GM18498 (cell line): Measurements from ENCODE around the gene MEI1.
"Not testable (repeated sequence)": the region's sequence is repeated elsewhere in the genome, so short reads cannot be mapped to it uniquely, and the experiment has no call there.

Experiments used
- ATAC-seq: cut with Tn5 transposase; IDR thresholded peaks from one replicate; pipeline ENCODE4 v1.9.1; 2021; ENCODE audit warnings: mild to moderate bottlenecking, moderate library complexity; ENCODE audit not compliant: unreplicated experiment

Gene MEI1, protein sequence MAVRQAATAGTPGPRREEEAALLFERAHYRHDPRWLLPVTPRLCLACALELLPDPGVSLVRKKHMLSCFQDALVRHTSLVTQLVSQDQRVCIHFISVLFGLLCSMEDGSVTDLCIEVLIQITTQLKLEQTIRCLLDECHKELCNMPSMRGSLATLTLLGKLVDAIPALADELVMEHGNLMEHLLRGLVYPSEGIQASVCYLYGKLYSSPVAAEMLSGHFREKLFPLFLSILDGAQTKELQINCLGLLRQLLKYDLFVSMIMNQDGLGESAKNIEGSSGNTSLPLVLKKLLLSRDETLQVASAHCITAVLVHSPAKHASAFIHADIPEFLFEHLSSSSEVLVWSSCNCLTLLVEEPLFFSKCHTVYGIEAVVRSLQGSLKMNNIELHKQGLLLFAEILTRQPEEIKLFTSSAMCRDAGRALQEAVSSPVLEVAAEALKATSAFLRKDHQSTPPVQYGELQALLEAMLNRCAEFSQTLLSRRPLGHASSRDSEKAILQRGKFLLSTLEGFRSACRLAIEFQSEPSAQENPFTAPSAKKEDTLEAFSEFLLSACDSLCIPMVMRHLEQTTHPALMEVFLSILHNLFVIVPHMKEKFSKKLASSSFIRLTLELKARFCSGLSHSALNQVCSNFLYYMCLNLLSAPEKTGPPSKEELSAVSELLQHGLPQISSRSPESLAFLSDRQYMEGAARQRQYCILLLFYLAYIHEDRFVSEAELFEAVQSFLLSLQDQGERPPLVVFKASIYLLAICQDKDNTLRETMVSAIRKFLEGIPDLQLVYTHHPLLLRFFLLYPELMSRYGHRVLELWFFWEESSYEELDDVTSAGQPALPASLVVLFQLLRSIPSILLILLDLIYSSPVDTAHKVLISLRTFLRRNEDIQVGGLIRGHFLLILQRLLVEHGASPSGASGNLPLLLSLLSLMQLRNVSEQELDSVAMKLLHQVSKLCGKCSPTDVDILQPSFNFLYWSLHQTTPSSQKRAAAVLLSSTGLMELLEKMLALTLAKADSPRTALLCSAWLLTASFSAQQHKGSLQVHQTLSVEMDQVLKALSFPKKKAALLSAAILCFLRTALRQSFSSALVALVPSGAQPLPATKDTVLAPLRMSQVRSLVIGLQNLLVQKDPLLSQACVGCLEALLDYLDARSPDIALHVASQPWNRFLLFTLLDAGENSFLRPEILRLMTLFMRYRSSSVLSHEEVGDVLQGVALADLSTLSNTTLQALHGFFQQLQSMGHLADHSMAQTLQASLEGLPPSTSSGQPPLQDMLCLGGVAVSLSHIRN

DNA sequence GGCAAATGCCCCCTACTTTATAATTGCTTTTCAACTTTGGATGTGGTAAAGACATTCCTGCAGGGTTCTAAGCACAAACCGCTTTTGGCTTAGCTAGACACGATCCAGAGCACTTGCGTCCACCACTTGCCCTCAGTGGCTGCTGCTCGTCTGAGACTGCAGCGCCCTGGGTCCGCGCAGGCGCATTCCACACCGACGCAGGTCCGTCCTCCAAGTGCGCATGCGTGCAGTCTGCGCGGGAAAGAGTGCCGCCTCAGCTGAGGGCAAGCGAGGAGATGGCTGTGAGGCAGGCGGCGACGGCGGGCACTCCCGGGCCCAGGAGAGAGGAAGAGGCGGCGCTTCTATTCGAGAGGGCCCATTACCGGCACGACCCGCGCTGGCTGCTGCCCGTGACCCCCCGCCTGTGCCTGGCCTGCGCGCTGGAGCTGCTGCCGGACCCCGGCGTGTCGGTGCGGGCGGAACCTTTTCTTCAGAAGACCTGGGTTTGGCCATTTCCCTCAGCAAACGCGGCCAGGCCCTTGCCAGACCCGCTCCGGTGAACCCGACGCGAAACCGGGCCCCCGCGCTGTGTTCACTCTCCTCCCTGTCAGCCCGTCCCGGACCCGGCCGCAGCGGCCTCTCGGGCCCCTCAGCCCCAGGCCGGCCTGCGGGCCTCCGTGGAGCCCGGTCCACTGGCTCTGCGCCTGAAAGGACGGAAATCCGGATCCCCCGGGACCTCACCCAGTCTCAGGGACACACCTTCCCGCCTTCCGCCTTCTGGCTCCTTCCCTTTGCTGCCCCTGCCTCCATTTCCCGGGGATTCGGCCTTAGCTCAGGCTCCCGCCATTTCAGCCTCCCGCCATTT, at the start of gene MEI1:
MEI1 (plus strand) TSS at position 240 of the 844 bp plus-strand sequence; CDS start at position 276, 36 bp downstream.
- ATAC-seq: no peak

DNA sequence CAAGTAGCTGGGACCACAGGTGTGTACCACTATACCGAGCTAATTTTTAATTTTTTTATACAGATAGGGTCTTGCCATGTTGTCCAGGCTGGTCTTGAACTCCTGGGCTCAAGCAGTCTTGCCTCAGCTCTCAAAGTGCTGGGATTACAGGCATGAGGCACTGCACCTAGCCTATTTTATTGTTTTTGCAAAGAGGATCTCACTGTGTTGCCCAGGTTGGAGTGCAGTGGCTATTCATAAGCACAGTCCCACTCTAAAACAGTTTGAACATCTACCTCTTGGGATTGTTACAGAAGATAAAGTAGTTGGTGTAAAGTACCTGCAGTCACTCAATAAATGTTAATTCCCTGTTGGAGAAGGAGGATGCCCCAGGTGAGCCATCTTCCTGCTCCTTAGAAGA, 49.1 kb upstream of the MEI1 start:
- no peak for ATAC-seq

DNA sequence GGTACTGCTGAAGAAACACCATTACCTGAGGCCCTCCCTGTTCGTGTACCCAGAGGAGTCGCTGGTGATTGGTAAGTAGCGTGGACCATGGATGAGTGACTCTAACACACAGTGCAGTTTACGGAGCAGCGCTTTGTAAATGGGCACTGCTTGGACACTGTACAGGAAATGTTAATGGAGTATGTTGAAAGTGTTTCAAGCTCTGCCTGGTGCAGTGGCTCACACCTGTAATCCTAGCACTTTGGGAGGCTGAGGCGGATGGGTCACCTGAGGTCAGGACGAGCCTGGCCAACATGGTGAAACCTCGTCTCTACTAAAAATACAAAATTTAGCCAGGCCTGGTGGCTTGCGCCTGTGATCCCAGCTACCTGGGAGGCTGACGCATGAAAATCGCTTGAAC, 48.5 kb upstream of the MEI1 start:
- no peak for ATAC-seq

DNA sequence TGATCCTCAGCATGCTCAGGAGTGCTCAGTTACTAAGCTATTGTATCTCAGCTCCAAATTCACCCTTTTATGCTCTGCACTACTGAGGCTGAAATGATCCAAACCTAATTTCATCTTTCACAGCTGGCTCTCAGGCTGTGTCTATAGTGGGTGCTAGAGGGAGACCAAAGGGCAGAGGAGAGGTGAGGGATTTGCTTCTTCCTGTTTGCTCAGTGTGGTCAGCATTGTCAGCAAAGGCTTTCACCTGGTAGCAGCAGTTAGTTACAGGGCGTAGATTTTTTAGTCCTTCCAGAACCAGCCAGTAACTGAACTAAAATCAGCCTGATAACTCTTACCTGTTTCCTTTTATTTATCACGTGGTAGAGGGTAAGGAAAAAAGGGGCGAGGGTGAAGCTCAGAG, 45.0 kb upstream of the MEI1 start:
- ATAC-seq: no peak

DNA sequence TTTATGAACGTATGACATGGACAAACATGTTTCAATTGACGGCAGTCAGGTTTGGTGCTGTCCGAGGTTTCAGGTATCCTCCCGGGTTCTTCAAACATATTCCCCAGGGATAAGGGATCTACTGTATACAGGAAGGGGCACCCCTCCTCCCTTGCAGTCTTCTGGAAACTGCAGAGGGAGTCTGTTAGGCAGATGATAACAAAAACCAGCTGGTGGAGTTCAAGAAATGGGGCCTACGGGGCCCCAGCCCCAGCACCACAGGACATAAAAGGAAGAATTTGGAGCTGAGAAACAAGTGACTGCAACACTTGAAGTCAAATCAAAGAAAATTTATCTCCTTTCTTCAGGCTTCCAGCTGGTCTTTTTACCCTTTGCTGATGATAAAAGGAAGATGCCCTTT, 42.7 kb upstream of the MEI1 start:
- no peak for ATAC-seq

DNA sequence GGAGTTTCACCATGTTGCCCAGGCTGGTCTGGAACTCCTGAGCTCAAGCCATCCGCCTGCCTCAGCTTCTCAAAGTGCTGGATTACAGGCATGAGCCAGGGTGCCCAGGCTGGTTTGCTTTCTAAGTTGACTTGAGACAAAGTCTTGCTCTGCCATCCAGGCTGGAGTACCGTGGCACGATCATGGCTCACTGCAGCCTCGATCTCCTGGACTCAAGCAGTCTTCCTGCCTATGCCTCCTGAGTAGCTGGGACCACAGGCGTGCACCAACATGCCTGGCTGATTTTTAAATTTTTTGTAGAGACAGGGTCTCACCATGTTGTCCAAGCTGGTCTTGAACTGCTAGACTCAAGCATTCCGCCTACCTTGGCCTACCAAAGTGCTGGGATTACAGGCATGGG, 41.6 kb upstream of the MEI1 start:
- ATAC-seq: no peak

DNA sequence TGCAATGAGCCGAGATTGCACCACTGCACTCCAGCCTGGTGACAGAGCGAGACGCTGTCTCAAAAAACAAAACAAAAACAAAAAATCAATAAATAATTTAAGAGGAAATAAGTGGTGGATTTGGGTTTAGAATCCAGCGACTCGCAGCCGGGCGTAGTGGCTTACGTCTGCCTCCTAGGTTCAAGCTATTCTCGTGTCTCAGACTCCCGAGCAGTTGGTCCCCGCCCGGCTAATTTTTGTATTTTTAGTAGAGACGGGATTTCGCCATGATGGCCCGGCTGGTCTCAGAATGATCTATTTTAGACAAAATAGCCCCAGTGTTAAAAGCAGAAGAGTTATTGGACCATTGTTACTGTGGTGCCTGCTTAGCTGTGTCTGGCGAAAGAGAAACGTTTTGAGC, 40.4 kb upstream of the MEI1 start:
- no peak for ATAC-seq

DNA sequence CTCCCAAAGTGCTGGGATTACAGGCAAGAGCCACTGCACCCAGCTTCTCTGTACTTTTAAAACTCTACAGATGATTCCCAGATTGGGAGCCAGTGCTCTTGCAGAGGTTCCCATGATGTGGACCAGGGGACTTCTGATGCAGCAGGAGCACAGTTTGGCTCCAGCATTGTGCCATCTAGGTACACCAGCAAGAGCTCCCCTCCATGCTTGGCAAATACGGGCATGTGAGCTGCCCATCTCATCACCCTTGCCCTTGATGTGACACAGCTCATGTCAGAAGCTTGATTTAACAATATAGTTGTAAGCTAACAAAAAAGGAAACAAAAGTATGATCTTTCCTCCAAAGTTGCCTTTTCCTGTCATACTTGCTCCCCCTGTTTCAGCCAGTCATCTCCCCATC, 39.4 kb upstream of the MEI1 start:
- ATAC-seq: no peak

DNA sequence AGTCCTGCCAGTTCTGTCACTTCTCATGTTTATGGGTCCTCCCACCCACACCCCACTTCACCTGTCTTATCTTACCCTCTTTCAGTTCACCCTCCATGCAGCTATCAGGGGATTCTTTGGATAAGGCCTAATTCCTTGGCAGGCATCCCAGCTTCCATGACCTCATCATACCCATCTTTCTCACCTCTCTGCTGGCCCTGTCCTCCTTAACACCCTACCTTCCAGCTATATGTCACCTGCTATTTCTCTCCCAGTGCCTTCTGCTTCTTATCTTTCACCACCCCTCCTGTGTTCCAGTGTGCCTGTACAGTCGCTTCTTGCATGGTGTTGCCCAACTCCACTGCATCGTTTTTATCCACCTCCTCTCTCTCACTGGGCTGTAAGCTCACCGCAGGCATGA, 38.9 kb upstream of the MEI1 start:
- no peak for ATAC-seq

DNA sequence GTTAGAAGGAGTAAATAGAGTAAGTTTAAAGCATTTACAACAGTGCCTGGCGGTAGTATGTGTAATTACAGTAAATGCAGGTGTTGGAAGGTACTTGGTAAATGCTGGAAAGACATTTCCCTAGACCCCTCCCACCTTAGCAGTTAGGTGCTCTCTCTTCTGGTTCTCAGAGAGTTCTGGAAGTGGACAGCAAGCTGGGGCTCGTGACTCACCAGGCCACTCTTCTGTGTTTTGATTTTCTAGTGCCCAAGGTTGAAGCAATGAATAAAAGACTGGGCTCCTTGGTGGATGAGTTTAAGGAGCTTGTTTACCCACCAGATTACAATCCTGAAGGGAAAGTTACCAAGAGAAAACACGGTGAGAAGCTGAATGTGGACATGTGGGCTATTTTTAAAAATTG, 38.2 kb upstream of the MEI1 start:
- no peak for ATAC-seq

DNA sequence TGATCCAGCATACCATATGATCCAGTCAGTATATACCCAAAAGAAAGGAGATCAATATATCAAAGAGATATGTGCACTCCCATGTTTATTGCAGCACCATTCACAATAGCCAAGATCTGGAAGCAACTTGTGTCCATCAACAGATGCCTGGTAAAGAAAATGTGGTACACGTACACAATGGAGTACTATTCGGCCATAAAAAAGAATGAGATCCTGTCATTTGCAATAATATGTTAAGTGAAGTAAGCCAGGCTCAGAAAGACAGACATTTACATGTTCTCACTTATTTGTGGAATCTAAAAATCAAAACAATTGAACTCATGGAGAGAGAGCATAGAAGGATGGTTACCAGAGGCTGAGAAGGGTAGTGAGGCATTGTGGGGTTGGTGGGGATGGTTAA, 37.6 kb upstream of the MEI1 start:
- no peak for ATAC-seq

DNA sequence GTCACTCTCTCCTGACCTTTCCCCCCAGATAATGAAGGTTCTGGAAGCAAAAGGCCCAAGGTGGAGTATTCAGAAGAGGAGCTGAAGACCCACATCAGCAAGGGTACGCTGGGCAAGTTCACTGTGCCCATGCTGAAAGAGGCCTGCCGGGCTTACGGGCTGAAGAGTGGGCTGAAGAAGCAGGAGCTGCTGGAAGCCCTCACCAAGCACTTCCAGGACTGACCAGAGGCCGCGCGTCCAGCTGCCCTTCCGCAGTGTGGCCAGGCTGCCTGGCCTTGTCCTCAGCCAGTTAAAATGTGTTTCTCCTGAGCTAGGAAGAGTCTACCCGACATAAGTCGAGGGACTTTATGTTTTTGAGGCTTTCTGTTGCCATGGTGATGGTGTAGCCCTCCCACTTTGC, 35.7 kb upstream of the MEI1 start:
- not testable (repeated sequence) for ATAC-seq

DNA sequence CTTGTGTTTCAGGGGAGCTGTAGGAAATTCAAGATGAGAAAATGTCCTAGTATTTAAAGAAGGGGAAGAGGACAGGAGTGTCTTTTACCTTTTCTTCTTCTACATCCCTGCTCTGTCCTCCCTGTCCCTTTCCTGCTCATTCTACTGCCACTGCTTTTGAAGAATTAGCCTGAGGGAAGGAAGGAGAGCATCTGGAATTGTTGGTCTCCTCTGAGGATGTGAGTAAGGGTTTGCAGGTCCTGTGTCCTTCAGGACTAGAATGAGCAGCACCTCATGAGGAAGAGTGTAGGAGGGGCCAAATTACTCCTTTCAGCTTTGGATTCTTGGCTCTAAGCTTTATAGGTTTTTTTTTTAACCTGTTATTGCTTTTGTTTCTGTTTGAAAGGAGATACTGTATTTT, 34.8 kb upstream of the MEI1 start:
- no peak for ATAC-seq

DNA sequence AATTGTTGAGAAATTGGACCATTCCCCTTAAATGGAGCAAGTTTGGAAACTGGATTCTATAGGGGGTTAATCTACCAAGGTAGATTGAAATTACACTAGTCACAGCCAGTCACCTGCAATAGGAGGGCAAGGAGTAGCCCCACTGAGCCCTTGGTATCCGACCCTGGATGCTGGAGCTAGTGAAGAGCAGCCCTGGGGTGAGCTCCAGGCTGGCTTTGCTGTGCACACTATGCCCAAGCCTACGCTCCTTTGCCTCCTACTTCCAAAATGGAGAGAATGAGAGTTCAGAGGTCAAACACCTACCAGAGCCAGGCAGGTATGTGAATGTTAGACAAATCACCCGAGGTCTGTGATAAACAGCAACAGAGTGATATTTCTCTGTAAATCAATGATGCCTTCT, 34.4 kb upstream of the MEI1 start:
- no peak for ATAC-seq

DNA sequence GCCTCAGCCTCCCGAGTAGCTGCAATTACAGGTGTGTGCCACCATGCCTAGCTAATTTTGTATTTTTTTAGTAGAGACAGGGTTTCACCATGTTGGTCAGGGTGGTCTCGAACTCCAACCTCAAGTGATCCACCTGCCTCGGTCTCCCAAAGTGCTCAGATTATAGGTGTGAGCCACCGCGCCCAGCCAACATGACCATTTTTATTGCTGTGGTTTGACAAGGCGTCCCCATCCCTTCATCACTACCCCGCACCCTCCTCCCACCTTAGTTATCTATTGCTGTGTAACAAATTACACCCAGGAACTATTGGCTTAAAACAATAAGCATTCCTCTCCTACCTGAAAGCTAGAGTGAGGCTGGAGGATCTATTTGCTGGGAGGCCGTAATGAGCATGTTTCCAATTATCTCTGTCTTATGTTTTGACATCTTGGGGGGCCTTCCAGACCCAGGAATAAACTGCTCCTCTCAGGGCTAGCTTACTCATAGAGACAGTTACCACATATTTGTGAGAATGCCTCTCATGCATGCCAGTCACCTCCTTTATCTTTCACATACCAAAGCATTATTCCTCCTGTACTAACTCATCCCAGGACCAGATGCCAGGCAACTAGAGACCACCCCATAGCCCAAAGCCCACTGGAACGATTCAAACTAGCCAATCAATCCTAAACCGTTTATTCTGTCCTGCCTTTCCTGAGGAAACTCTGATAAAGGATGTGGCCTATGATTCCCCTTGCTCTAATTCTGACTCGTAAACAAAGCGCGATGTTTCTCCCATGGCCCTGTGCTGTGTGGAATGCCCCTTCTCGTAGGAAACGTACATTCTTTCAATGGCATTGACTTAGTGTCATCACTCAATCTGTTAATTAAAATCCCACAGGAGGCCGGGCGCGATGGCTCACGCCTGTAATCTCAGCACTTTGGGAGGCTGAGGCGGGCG, 30.1 kb upstream of the MEI1 start:
- ATAC-seq: no peak

DNA sequence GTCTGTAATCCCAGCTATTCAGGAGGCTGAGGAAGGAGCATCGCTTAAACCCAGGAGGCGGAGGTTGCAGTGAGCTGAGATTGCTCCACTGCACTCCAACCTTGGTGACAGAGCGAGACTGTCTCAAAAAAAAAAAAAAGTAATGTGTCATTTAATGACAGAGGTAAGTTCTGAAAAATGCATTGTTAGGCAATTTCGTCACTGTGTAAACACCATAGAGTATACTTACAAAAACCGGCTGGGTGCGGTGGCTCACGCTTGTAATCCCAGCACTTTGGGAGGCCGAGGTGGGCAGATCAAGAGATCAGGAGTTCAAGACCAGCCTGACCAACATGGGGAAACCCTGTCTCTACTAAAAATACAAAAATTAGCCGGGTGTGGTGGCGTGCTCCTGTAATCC, 27.2 kb upstream of the MEI1 start:
- ATAC-seq: not testable (repeated sequence)

DNA sequence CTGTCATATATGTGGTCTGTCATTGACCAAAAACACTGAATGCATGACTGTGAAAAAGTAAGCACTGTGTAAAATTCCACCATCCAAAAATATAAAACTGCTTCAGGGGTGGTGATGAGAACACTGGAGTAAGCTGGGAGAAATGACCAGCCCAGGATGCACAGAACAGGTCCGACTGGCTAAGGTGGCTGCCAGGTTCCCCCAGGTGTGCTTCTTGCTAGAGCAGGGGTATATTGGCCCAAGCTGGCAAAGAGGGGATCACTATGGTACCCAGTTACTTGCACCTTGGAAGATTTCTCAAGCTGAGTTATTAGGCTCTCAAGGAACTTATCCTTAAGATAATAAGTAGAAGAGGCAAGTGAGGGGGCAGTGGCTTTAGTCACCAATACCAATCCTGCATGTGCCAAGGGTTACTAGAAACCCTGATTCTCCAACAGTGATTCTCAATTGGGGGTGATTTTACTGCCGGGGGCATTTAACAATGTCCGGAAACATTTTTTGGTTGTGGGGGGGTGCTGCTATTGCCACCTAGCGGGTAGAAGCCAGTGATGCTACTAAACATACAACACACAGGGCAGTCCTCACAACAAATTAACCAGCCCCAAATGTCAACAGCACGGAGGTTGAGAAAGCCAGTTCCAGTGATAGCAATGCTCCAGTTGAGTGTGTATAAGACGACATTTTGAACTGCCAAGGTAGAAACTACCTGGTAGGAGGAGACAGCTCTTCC, 26.4 kb upstream of the MEI1 start:
- no peak for ATAC-seq

DNA sequence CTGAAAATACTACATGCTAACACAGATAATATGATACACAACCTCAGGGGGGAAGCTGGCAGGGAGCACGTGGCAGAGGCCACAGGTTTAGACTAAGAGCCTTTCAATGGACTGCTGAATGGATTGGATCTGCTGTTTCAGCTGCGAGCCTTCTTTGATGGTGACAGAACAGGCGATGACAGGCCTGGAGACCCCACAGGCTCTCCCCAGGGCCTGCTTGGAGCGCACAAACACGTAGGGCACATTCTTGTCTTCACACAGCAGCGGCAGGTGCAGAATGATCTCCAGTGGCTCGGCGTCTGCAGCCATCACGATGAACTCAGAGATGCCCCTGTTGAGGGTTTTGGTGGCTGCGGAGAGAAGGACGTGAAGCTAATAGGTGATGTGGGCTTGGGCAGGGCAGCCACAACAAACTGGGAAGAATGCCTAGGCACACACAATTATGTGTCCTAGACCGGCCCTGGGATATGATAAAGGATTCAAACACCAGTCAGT, 24.4 kb upstream of the MEI1 start:
- no peak for ATAC-seq
